IMR-90 (cell line): ENCODE data around the gene RNU6-1. TPM values are rescaled to one million over a fixed set of nuclear protein-coding genes. Genes with fewer than 3 reads are reported as not detected.

ENCODE experiments used
- ATAC-seq: fragments of 200-7000 bp; cut with Tn5 transposase; 2 replicates; pipeline ENCODE4 v1.9.1; 2020; ENCODE audit warnings: low read depth, mild to moderate bottlenecking, moderate library complexity
- BruUV-seq: library from RNA; stranded (reverse); fragments of 400-500 nt; replicated peaks from 2 replicates; lab custom pipeline; 2021; lab: Mats Ljungman, UMichigan
- CTCF ChIA-PET: fragments of 300-600 bp; formaldehyde crosslinking; extraction: SDS; loops from one replicate; lab custom pipeline; 2021; ENCODE audit warnings: antibody characterized with exemption; lab: Yijun Ruan, JAX
- POLR2A ChIA-PET: fragments of 300-600 bp; sonication (Branson Sonifier 250); formaldehyde crosslinking; loops from one replicate; lab custom pipeline; 2022; ENCODE audit warnings: antibody characterized with exemption; ENCODE audit not compliant: unreplicated experiment; lab: Charles Lee
- DNase-seq: peaks from one replicate; pipeline ENCODE4 v3.0.0; 2013
- H2AFZ ChIP-seq: replicated peaks from 2 replicates; pipeline ENCODE3; 2013; ENCODE audit warnings: low read length, mild to moderate bottlenecking; ENCODE audit not compliant: poor library complexity
- H2AK5ac ChIP-seq: 2 replicates; pipeline ENCODE4 v1.6.1; 2013; ENCODE audit warnings: low read depth, low read length, inconsistent platforms
- H2AK9ac ChIP-seq: replicated peaks from 2 replicates; pipeline ENCODE3; 2013; ENCODE audit warnings: mild to moderate bottlenecking, low read depth, low read length, moderate library complexity; ENCODE audit not compliant: poor library complexity
- H2BK120ac ChIP-seq: 2 replicates; pipeline ENCODE4 v1.6.1; 2013; ENCODE audit warnings: low read depth, low read length, inconsistent platforms
- H2BK15ac ChIP-seq: 3 replicates; pipeline ENCODE4 v1.6.1; 2013; ENCODE audit warnings: low read depth, low read length, inconsistent platforms
- H2BK20ac ChIP-seq: 2 replicates; pipeline ENCODE4 v1.6.1; 2013; ENCODE audit warnings: low read depth, mild to moderate bottlenecking, inconsistent platforms, low read length, moderate library complexity
- H2BK5ac ChIP-seq: 2 replicates; pipeline ENCODE4 v1.6.1; 2013; ENCODE audit warnings: mild to moderate bottlenecking, low read depth, low read length, inconsistent platforms; ENCODE audit not compliant: poor library complexity, severe bottlenecking
- H3K14ac ChIP-seq: replicated peaks from 2 replicates; pipeline ENCODE4 v1.6.1; 2013; ENCODE audit warnings: low read depth, low read length, inconsistent platforms
- H3K18ac ChIP-seq: 2 replicates; pipeline ENCODE4 v1.6.1; 2013; ENCODE audit warnings: low read depth, low read length, control low read depth
- H3K23ac ChIP-seq: 2 replicates; pipeline ENCODE4 v1.6.1; 2013; ENCODE audit warnings: low read depth, low read length, inconsistent platforms
- H3K27ac ChIP-seq: 2 replicates; pipeline ENCODE4 v1.5.1; 2013; ENCODE audit warnings: mild to moderate bottlenecking, control low read depth, low read length; ENCODE audit not compliant: insufficient read depth
- H3K27me3 ChIP-seq: 2 replicates; pipeline ENCODE4 v1.6.1; 2013; ENCODE audit warnings: low read length; ENCODE audit not compliant: control insufficient read depth, insufficient read depth
- H3K36me3 ChIP-seq: 2 replicates; pipeline ENCODE4 v1.6.1; 2013; ENCODE audit warnings: low read length, mixed read lengths; ENCODE audit not compliant: control insufficient read depth, insufficient read depth
- H3K4ac ChIP-seq: 2 replicates; pipeline ENCODE4 v1.6.1; 2013; ENCODE audit warnings: low read depth, low read length, inconsistent platforms
- H3K4me1 ChIP-seq: 2 replicates; pipeline ENCODE4 v1.6.1; 2013; ENCODE audit warnings: low read length, mixed read lengths; ENCODE audit not compliant: control insufficient read depth, insufficient read depth
- H3K4me2 ChIP-seq: 2 replicates; pipeline ENCODE4 v1.6.1; 2013; ENCODE audit warnings: low read depth, mild to moderate bottlenecking, control low read depth, low read length, moderate library complexity
- H3K4me3 ChIP-seq: 2 replicates; pipeline ENCODE4 v1.5.1; 2013; ENCODE audit warnings: low read depth, mild to moderate bottlenecking, control low read depth, low read length, moderate library complexity; ENCODE audit not compliant: insufficient read depth
- H3K56ac ChIP-seq: 2 replicates; pipeline ENCODE4 v1.6.1; 2013; ENCODE audit warnings: low read length, inconsistent platforms; ENCODE audit not compliant: insufficient read depth; ENCODE audit errors: extremely low read depth
- H3K79me1 ChIP-seq, 2 experiments: 2 replicates each; pipeline ENCODE4 v1.6.1; 2013; ENCODE audit warnings: low read length in 2 of 2, inconsistent platforms in 1 of 2, low read depth in 1 of 2
- H3K9ac ChIP-seq: 2 replicates; pipeline ENCODE4 v1.6.1; 2013; ENCODE audit warnings: low read depth, low read length, control low read depth
- H3K9me1 ChIP-seq: 2 replicates; pipeline ENCODE4 v1.6.1; 2013; ENCODE audit warnings: low read length, inconsistent platforms; ENCODE audit not compliant: insufficient read depth
- H3K9me3 ChIP-seq: 2 replicates; pipeline ENCODE4 v1.6.1; 2013; ENCODE audit warnings: low read length; ENCODE audit not compliant: control insufficient read depth, insufficient read depth
- H4K20me1 ChIP-seq: 2 replicates; pipeline ENCODE4 v1.6.1; 2013; ENCODE audit warnings: low read length, inconsistent platforms; ENCODE audit not compliant: insufficient read depth
- H4K5ac ChIP-seq: 2 replicates; pipeline ENCODE4 v1.6.1; 2013; ENCODE audit warnings: mild to moderate bottlenecking, low read depth, low read length, control low read depth
- H4K8ac ChIP-seq, 2 experiments: 2 replicates each; pipeline ENCODE4 v1.6.1; 2013; ENCODE audit warnings: low read depth in 2 of 2, low read length in 2 of 2, control low read depth in 1 of 2, inconsistent platforms in 1 of 2
- H4K91ac ChIP-seq: 2 replicates; pipeline ENCODE4 v1.6.1; 2013; ENCODE audit warnings: low read depth, low read length, inconsistent platforms; ENCODE audit not compliant: insufficient read depth
- BHLHE40 ChIP-seq: fragments of 150-350 bp; IDR thresholded peaks from 2 replicates; pipeline ENCODE4 v1.6.1; 2016; ENCODE audit warnings: mild to moderate bottlenecking, low read depth, low read length
- CEBPB ChIP-seq: IDR thresholded peaks from 2 replicates; pipeline ENCODE4 v1.6.1; 2012; ENCODE audit warnings: low read depth, low read length, improper control_type of control experiment
- CHD1 ChIP-seq: IDR thresholded peaks from 2 replicates; pipeline ENCODE4 v1.6.1; 2012; ENCODE audit warnings: low read depth, low read length, improper control_type of control experiment
- FOS ChIP-seq: fragments of 150-350 bp; IDR thresholded peaks from 2 replicates; pipeline ENCODE4 v1.6.1; 2016; ENCODE audit warnings: low read depth, low read length
- MAFK ChIP-seq: IDR thresholded peaks from 2 replicates; pipeline ENCODE4 v1.6.1; 2012; ENCODE audit warnings: low read depth, low read length, improper control_type of control experiment
- MAZ ChIP-seq: IDR thresholded peaks from 2 replicates; pipeline ENCODE4 v1.6.1; 2012; ENCODE audit warnings: low read depth, mild to moderate bottlenecking, low read length, improper control_type of control experiment, moderate library complexity, borderline replicate concordance
- MXI1 ChIP-seq: IDR thresholded peaks from 2 replicates; pipeline ENCODE4 v1.6.1; 2012; ENCODE audit warnings: low read depth, mild to moderate bottlenecking, low read length, moderate library complexity, borderline replicate concordance
- NFE2L2 ChIP-seq: fragments of 150-350 bp; IDR thresholded peaks from 2 replicates; pipeline ENCODE4 v1.6.1; 2016; ENCODE audit warnings: low read depth, mild to moderate bottlenecking, low read length
- POLR2A ChIP-seq: IDR thresholded peaks from 2 replicates; pipeline ENCODE4 v1.6.1; 2012; ENCODE audit warnings: mild to moderate bottlenecking, low read depth, low read length
- RAD21 ChIP-seq: IDR thresholded peaks from 2 replicates; pipeline ENCODE4 v1.6.1; 2012; ENCODE audit warnings: low read length, improper control_type of control experiment
- RCOR1 ChIP-seq: IDR thresholded peaks from 2 replicates; pipeline ENCODE4 v1.6.1; 2012; ENCODE audit warnings: mild to moderate bottlenecking, low read length, improper control_type of control experiment; ENCODE audit not compliant: insufficient replicate concordance
- RFX5 ChIP-seq: IDR thresholded peaks from 2 replicates; pipeline ENCODE4 v1.8.0; 2012; ENCODE audit warnings: low read depth, mild to moderate bottlenecking, low read length, moderate library complexity
- SMC3 ChIP-seq: fragments of 150-350 bp; IDR thresholded peaks from 2 replicates; pipeline ENCODE4 v1.6.1; 2016; ENCODE audit warnings: low read depth, mild to moderate bottlenecking, antibody characterized with exemption, low read length, moderate library complexity
- WGBS, 2 experiments: methylation state at CpG; one replicate each; pipeline versions ENCODE4 v1.1.5 to v1.1.7; 2013; ENCODE audit warnings: missing lambda C conversion rate in 2 of 2; ENCODE audit not compliant: insufficient read length in 1 of 2; ENCODE audit errors: extremely low coverage in 2 of 2; 5-methylcytosine and 5-hydroxymethylcytosine counted together
- dilution Hi-C: fragments of 300-500 bp; cut with HindIII; formaldehyde crosslinking; loops from one replicate; pipeline ENCODE4 v1.14.3; 2018; ENCODE audit warnings: low sequenced_read_pairs; ENCODE audit not compliant: unreplicated experiment
- in situ Hi-C: fragments of 300-500 bp; cut with MboI; formaldehyde crosslinking; loops from 3 replicates; pipeline ENCODE4 v1.14.3; 2019; ENCODE audit warnings: low sequenced_read_pairs, inconsistent platforms, mixed read lengths
- intact Hi-C: fragments of 100-400 bp; cut with micrococcal nuclease; formaldehyde crosslinking; loops from 2 replicates; pipeline ENCODE4 v1.10.0; 2022
- polyA plus RNA-seq, 3 experiments: library from polyadenylated mRNA; depleted of rRNA; stranded (reverse); fragments of >200 nt; gene quantifications; 2 replicates each; pipeline ENCODE4 v1.2.3, GENCODE V29; 2012; ENCODE audit warnings: low replicate concordance in 1 of 3
- total RNA-seq: library from RNA; depleted of rRNA; stranded (reverse); fragments of >200 nt; gene quantifications from 2 replicates; pipeline ENCODE4 v1.2.3, GENCODE V29; 2012
- TF ChIP-seq, protein P1 (sequence below): fragments of 150-350 bp; IDR thresholded peaks from 2 replicates; pipeline ENCODE4 v1.6.1; 2017; ENCODE audit warnings: mild to moderate bottlenecking, antibody characterized with exemption, low read length, low read depth
- TF ChIP-seq, protein P2 (sequence below): fragments of 150-350 bp; IDR thresholded peaks from 2 replicates; pipeline ENCODE4 v1.6.1; 2016; ENCODE audit warnings: low read depth, mild to moderate bottlenecking, low read length, moderate library complexity, borderline replicate concordance
- TF ChIP-seq, protein P3 (sequence below): conservative IDR thresholded peaks from 2 replicates; pipeline ENCODE4 v1.5.1; 2012; ENCODE audit warnings: mild to moderate bottlenecking, low read depth, low read length, improper control_type of control experiment

Gene RNU6-1
- total and polyA plus RNA-seq, 2 of the 4 experiments (the other 2 are of a cell fraction): not detected

DNA sequence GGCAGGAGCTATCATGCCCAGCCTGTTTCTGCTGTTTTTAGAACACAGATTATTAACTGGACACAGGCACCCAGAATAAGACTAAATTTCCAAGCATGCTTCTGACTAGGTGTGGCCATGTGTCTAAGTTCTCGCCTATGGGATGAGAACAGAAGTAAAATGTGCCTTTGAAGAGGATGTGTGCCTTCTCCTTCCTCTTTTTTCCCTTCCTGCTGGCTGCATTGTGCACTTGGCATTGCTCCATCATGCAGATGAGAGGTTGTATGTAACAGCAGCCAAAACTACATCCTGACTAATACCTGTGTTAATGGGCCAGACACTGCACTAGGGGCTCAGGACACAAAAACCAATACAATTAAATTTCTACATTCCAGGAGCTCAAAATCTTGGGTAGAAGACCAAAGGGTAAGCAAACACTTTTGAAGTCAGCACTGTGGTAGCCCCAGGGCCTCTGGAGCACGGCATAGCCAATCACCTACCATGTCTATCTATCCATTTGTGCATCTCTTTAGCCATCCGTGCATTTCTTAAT, 40.9 kb upstream of the RNU6-1 start:
- no peak overlapping the region for H3K4me3 ChIP-seq
- no peak overlapping the region for H2AK9ac ChIP-seq
- H4K5ac ChIP-seq: no peak overlapping the region
- H3K36me3 ChIP-seq: no peaks in the 10 kb centered on the region
- no peaks in the 10 kb centered on the region for H3K79me1 ChIP-seq
- H4K20me1 ChIP-seq: no peaks in the 10 kb centered on the region
- H3K23ac ChIP-seq: no peak overlapping the region
- no peak overlapping the region for H4K91ac ChIP-seq
- H2AK5ac ChIP-seq: no peak overlapping the region
- no peak overlapping the region for H3K4me2 ChIP-seq
- H3K9me3 ChIP-seq: no peaks in the 10 kb centered on the region
- intact Hi-C loops (no loop called here), dilution Hi-C loops (no loop called here), in situ Hi-C loops (no loop called here)
- no peak overlapping the region for H4K8ac ChIP-seq
- TF ChIP-seq SMC3: no peak
- TF ChIP-seq RAD21: no peak
- no peak for TF ChIP-seq MXI1
- TF ChIP-seq CEBPB: no peak
- no peak for TF ChIP-seq MAZ
- TF ChIP-seq BHLHE40: no peak
- no peak for TF ChIP-seq RFX5
- no peak for TF ChIP-seq FOS
- TF ChIP-seq, protein P1, sequence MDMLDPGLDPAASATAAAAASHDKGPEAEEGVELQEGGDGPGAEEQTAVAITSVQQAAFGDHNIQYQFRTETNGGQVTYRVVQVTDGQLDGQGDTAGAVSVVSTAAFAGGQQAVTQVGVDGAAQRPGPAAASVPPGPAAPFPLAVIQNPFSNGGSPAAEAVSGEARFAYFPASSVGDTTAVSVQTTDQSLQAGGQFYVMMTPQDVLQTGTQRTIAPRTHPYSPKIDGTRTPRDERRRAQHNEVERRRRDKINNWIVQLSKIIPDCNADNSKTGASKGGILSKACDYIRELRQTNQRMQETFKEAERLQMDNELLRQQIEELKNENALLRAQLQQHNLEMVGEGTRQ: no peak
- no peak for TF ChIP-seq RCOR1
- TF ChIP-seq POLR2A: no peak
- no peak for TF ChIP-seq CHD1
- TF ChIP-seq MAFK: no peak
- TF ChIP-seq NFE2L2: no peak
- TF ChIP-seq, protein P2, sequence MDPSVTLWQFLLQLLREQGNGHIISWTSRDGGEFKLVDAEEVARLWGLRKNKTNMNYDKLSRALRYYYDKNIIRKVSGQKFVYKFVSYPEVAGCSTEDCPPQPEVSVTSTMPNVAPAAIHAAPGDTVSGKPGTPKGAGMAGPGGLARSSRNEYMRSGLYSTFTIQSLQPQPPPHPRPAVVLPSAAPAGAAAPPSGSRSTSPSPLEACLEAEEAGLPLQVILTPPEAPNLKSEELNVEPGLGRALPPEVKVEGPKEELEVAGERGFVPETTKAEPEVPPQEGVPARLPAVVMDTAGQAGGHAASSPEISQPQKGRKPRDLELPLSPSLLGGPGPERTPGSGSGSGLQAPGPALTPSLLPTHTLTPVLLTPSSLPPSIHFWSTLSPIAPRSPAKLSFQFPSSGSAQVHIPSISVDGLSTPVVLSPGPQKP: no peak
- TF ChIP-seq, protein P3, sequence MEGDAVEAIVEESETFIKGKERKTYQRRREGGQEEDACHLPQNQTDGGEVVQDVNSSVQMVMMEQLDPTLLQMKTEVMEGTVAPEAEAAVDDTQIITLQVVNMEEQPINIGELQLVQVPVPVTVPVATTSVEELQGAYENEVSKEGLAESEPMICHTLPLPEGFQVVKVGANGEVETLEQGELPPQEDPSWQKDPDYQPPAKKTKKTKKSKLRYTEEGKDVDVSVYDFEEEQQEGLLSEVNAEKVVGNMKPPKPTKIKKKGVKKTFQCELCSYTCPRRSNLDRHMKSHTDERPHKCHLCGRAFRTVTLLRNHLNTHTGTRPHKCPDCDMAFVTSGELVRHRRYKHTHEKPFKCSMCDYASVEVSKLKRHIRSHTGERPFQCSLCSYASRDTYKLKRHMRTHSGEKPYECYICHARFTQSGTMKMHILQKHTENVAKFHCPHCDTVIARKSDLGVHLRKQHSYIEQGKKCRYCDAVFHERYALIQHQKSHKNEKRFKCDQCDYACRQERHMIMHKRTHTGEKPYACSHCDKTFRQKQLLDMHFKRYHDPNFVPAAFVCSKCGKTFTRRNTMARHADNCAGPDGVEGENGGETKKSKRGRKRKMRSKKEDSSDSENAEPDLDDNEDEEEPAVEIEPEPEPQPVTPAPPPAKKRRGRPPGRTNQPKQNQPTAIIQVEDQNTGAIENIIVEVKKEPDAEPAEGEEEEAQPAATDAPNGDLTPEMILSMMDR: no peak
- no peak overlapping the region for H3K9ac ChIP-seq
- ChIA-PET POLR2A (interaction anchor here (0.6 kb wide), 1 partner anchor 1346 kb away, joined by 4 read pairs; no protein-coding TSS in a partner anchor), CTCF (no interaction called here)
- H2BK5ac ChIP-seq: no peak overlapping the region
- BruUV-seq: no TSS peak
- H3K56ac ChIP-seq: no peak overlapping the region
- no peak overlapping the region for H2AFZ ChIP-seq
- H2BK15ac ChIP-seq: no peak overlapping the region
- no peak overlapping the region for H3K18ac ChIP-seq
- no peak overlapping the region for H3K14ac ChIP-seq
- H3K27me3 ChIP-seq: peaks cover 6% of the 10 kb centered on the region
- WGBS, 2 experiments: 100% methylated on average over 1 of the region's 3 CpGs; no CpG with 5 or more reads in 1 of the 2 experiments
- ATAC-seq (no peak), DNase-seq (peak; percentile 20)
- no peak overlapping the region for H2BK120ac ChIP-seq
- H3K9me1 ChIP-seq: no peaks in the 10 kb centered on the region
- no peak overlapping the region for H2BK20ac ChIP-seq
- H3K4me1 ChIP-seq: 0 out of 2 replicates have a peak, but pooled peaks cover 2% of the 10 kb centered on the region
- H3K27ac ChIP-seq: no peak overlapping the region
- H3K4ac ChIP-seq: no peak overlapping the region
